ENCODE results near the gene FOXS1. TPM values are rescaled to one million over a fixed set of nuclear protein-coding genes. Genes with fewer than 3 reads are reported as not detected.

The FOXS1 gene
- total and polyA plus RNA-seq, 2 experiments from 2014 or later: 0.87 to 1.1 TPM

GRCh38 chr20:31838646-31839292 lies 6.6 kb downstream of the FOXS1 start:
- Histone ChIP-seq H3K27me3 (no peaks in the 10 kb centered on the region), H3K9me2 (replicated peaks; ENCODE audit: insufficient read depth) (no peaks in the 10 kb centered on the region), H3K4me2 (no peak overlapping the region), H3K4me1 (ENCODE audit: insufficient read depth) (peaks cover 57% of the 10 kb centered on the region), H3K79me2 (no peaks in the 10 kb centered on the region), H3K9me3 (ENCODE audit: low read depth) (no peaks in the 10 kb centered on the region), H3K36me3 (replicated peaks; ENCODE audit: insufficient read depth, low read depth) (no peaks in the 10 kb centered on the region), H2AFZ (no peak overlapping the region), H4K20me1 (ENCODE audit: insufficient read depth, poor library complexity, severe bottlenecking) (no peaks in the 10 kb centered on the region), H3K27ac (no peak overlapping the region), H3K4me3 (no peak overlapping the region)
- no peak for TF ChIP-seq CTCF (IDR thresholded peaks at IDR 0.05; ENCODE audit: poor library complexity)
- no peak for TF ChIP-seq EZH2phosphoT487 (IDR thresholded peaks at IDR 0.05; ENCODE audit: low read depth, severe bottlenecking, unreplicated experiment)
- no peak for TF ChIP-seq EZH2 (IDR thresholded peaks at IDR 0.05; ENCODE audit: borderline replicate concordance)
- DNase-seq (ENCODE audit: low spot score): no peak
- WGBS (ENCODE audit: low lambda C conversion rate, missing lambda C conversion rate): 83% methylated on average over 9 of the region's 9 CpGs

DNA sequence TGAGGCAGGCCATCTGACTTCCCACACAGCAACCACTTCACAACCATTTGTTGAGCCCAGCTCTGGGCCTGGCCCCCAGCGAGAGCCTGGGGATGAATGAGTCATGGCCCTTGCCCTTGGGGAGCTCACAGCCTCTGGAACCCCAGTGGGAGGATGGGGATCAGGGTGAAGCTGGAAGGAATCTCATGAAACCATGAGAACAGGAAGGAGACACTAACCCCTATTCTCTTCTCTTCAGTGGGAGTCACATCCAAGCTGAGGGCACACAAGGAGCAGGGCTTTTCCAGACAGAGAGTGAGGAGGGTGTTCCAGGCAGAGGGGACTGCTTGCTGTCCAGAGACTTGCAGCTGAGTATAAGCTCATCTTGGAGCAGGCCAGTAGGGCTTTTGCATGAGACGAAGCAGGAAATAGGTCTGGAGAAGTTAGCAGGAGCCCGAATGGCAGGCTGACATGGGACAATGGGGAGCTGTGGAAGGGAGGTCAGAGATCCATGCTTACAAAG lies 7.5 kb downstream of the FOXS1 start:
- WGBS (ENCODE audit: low lambda C conversion rate, missing lambda C conversion rate): 82% methylated on average over 3 of the region's 3 CpGs
- no peaks in the 10 kb centered on the region for H3K9me2 ChIP-seq (replicated peaks; ENCODE audit: insufficient read depth)
- H3K9me3 ChIP-seq (ENCODE audit: low read depth): no peaks in the 10 kb centered on the region
- no peaks in the 10 kb centered on the region for H3K79me2 ChIP-seq
- DNase-seq (ENCODE audit: low spot score): no peak
- peaks cover 60% of the 10 kb centered on the region for H3K4me1 ChIP-seq (ENCODE audit: insufficient read depth)
- peak overlapping the region; percentile 25 for H3K27ac ChIP-seq
- TF ChIP-seq CTCF (IDR thresholded peaks at IDR 0.05; ENCODE audit: poor library complexity): no peak
- TF ChIP-seq EZH2phosphoT487 (IDR thresholded peaks at IDR 0.05; ENCODE audit: low read depth, severe bottlenecking, unreplicated experiment): no peak
- no peak for TF ChIP-seq EZH2 (IDR thresholded peaks at IDR 0.05; ENCODE audit: borderline replicate concordance)
- no peaks in the 10 kb centered on the region for H4K20me1 ChIP-seq (ENCODE audit: insufficient read depth, poor library complexity, severe bottlenecking)
- H2AFZ ChIP-seq: no peak overlapping the region
- H3K4me3 ChIP-seq: no peak overlapping the region
- H3K27me3 ChIP-seq: no peaks in the 10 kb centered on the region
- H3K36me3 ChIP-seq (replicated peaks; ENCODE audit: insufficient read depth, low read depth): no peaks in the 10 kb centered on the region
- H3K4me2 ChIP-seq: no peak overlapping the region

DNA sequence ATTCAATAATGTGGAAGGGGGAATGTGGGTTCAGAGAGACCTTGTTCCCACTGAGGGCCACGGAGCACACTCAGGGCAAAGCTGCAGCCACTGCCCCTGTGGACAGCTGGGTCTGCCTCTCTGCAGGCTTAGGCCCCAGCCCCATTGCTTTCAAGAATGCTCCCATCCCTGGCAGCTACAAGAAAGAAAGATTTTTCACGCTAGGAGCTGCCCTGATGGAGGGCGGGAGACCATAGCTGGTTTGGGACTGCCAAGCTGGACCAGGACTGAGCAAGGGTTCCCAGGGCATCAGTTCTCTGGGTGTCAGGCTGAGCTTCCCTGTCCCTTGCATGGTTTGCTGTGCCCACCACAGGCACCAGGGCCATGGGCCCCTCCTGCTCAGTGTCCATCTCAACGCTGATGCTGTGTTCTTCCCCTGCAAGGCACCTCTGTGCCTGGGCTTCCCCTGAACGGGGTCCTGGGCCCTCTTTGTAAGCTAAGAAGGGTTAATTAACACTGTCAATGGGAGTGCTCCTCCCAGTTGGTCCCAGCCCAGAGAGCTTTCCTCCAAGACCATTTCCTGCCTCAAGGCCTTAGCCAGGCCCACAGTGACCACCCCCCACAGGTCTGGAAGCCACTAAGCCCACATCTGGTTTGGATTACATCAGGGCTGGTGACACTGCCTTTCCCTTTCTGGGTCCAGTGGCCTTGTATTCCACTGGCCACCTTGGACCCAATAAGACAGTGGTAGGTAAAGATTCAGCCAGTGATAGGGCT lies 8.4 kb downstream of the FOXS1 start:
- H2AFZ ChIP-seq: no peak overlapping the region
- no peak for DNase-seq (ENCODE audit: low spot score)
- H3K9me3 ChIP-seq (ENCODE audit: low read depth): no peaks in the 10 kb centered on the region
- no peaks in the 10 kb centered on the region for H3K9me2 ChIP-seq (replicated peaks; ENCODE audit: insufficient read depth)
- H4K20me1 ChIP-seq (ENCODE audit: insufficient read depth, poor library complexity, severe bottlenecking): no peaks in the 10 kb centered on the region
- no peak overlapping the region for H3K4me3 ChIP-seq
- peaks cover 51% of the 10 kb centered on the region for H3K4me1 ChIP-seq (ENCODE audit: insufficient read depth)
- TF ChIP-seq CTCF (IDR thresholded peaks at IDR 0.05; ENCODE audit: poor library complexity): no peak
- H3K4me2 ChIP-seq: no peak overlapping the region
- no peaks in the 10 kb centered on the region for H3K36me3 ChIP-seq (replicated peaks; ENCODE audit: insufficient read depth, low read depth)
- H3K27ac ChIP-seq: peak overlapping the region; percentile 25
- no peaks in the 10 kb centered on the region for H3K79me2 ChIP-seq
- 78% methylated on average over 5 of the region's 5 CpGs for WGBS (ENCODE audit: low lambda C conversion rate, missing lambda C conversion rate)
- H3K27me3 ChIP-seq: no peaks in the 10 kb centered on the region
